NCI-H1092 (cell line): Measurements from ENCODE around the gene BPTF.
"Not testable (repeated sequence)": the region's sequence is repeated elsewhere in the genome, so short reads cannot be mapped to it uniquely, and the experiment has no call there.

Experiments
- DNase-seq: peaks from one replicate; lab custom pipeline; 2025; lab: John Stamatoyannopoulos, UW

Gene BPTF

DNA sequence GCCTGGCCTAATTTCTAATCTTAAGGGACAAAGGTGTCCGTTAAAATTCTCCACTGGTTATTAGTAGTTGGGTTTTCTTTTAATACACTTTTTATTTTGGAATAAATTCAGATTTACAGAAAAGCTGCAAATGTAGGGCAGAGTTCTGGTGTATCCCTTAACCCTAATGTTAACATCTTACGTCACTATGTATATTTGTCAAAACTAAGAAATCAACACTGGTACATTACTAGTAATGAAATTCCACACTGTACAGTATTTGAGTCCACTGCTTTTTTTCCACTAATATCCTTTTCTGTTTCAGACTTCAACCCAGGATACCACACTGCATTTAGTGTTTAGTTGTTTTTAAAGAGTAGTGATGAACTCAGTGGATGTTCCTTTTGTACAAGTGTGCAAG, 191.5 kb downstream of the BPTF start:
- DNase-seq: no peak

DNA sequence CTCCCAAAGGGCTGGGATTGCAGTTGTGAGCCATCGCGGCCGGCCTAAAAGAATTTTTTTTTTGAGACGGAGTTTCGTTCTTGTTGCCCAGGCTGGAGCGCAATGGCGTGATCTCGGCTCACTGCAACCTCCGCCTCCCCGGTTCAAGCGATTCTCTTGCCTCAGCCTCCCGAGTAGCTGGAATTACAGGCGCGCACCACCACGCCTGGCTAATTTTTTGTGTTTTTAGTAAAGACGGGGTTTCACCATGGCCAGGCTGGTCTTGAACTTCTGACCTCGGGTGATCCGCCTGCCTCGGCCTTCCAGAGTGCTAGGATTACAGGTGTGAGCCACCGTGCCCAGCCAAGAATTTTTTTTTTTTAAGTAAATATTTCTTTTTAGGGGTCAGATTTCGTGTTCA, 193.2 kb downstream of the BPTF start:
- DNase-seq: not testable (repeated sequence)

DNA sequence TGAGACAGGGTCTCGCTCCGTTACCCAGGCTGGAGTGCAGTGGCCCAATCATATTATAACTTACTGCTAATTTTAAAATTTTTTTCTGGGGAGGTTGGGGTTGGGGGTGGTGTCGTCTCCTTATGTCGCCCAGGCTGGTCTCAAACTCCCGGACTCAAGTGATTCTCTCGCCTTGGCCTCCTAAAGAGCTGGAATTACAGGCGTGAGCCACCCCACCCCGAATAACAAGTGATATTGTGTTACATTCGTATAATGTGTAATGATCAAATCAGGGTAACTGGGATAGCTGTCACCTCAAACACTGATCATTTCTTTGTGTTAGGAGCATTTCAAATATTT, 194.0 kb downstream of the BPTF start:
- DNase-seq: no peak

DNA sequence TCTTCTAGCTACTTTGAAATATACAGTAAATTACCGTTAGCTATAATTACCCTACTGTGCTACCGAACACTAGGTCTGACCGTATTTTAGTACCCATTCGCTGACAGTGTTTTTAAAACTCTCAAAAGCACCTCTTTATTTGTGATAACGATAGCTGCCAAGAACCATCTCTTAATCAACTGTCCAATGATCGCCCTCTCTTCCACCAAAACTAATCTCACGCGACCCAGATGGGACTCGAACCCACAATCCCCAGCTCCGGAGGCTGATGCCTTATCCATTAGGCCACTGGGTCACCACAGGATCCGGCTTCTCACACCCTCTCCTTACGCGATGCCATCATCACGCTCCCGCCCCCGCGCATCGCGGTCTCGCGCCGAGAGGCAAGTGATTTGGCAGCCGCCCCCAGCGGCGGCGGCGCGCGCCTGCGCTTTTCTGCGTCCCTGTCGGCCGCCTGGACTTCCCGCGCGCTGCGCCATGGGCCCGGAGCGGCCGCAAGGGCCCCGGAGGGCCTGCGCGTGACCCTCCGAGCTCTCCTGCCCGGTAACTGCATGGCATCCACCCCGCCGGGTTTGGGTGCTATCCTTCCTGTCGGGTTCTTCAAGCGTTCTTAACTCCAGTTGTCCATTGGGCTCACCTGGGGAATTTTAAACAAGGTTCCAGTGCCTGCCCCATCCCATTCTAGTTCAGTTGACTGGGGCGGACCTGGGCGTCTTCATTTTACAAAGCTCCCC, 194.5 kb downstream of the BPTF start:
- DNase-seq: peak; percentile 94

DNA sequence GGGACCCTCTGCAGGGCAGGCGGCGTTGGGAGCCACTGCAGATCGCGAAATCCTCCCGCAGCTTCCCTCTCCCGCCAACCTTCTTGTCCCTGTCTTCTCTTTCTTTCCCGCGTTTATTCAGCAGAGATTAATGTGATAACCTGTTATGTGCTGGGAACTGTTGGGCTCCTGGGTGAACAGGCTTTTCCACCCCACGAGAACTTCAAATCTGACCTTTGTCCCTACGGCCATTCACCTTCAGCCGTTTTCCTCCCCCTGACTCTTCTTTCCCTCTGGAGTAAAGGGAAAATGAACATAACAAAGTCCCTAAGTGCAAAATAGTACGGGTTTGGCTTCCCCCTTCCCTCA, 195.1 kb downstream of the BPTF start:
- no peak for DNase-seq

DNA sequence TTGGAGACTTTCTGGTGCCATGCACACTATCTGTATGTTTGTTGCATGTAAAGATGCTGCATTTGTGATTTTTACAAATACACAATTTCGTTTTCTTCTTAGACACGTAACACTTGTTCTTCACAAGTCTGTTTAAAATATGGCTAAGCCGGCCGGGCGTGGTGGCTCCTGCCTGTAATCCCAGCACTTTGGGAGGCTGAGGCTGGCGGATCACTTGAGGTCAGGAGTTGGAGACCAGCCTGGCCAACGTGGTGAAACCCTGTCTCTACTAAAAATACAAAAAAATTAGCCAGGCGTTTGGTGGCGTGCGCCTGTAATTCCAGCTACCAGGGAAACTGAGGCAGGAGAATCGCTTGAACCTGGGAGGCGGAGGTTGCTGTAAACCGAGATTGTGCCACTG, 195.5 kb downstream of the BPTF start:
- DNase-seq: not testable (repeated sequence)

DNA sequence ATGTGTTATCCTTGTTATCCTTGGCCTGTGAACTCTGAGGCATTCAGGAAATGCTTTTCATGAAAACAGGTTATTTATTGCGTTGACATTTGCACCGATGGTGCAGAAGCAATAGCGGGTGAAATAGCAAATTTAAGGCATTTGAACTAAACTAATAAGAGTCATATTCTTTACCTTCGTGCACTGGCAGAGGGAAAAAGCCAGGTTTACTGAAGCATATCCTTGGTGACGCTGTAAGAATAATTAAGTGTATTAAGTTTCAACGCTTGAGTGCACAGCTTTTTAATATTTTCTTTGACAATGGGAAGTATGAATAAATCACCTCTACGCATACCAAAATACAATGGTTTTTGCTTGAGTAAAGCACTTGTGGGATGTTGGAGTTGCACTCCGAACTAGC, 196.7 kb downstream of the BPTF start:
- DNase-seq: no peak

DNA sequence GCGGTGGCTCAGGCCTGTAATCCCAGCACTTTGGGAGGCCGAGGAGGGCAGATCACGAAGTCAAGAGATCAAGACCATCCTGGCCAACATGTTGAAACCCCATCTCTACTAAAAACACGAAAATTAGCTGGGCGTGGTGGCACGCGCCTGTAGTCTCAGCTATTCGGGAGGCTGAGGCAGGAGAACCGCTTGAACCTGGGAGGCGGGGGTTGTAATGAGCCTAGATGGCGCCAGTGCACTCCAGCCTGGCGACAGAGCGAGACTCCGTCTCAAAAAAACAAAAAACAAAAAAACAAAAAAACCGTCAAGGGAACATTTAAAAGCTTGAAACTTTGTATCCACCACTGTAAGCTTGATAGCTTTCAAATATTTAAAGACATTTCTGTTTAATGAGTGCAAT, 197.2 kb downstream of the BPTF start:
- DNase-seq: not testable (repeated sequence)

DNA sequence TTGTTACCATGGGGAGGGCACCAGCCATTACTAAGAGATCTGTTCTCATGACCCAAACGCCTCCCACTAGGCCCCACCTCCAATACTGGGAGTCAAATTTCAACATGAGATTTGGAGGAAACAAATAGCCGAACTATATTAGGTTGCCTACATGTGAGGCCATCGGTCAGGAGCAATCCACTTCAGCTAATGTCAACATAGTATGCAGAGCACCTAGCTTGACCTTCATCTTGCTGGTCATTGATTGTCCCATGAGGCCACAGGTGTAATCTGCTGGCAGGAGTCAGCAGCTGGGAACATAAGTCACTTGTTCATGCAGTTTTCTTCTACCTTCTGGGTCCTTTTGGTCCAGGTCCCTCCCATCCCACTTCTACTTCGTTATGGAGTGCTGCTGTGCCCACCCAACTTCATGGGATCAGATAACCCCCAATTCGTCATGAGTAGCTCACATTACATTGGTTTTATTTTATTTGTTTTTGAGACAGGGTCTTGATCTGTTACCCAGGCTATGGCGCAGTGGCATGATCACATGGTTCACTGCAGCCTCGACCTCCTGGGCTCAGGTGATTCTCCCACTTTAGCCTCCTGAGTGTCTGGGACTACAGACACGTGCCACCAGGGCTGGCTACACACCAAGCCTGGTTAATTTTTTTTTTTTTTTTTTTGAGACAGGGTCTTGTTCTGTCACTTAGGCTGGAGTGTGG, 204.4 kb downstream of the BPTF start:
- DNase-seq: no peak
